ENCODE measurements around the gene FAM156A. TPM values are rescaled to one million over a fixed set of nuclear protein-coding genes. Genes with fewer than 3 reads are reported as not detected.
"Not testable (repeated sequence)": the region's sequence is repeated elsewhere in the genome, so short reads cannot be mapped to it uniquely, and the experiment has no call there.

Gene FAM156A, protein sequence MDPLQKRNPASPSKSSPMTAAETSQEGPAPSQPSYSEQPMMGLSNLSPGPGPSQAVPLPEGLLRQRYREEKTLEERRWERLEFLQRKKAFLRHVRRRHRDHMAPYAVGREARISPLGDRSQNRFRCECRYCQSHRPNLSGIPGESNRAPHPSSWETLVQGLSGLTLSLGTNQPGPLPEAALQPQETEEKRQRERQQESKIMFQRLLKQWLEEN
- total RNA-seq = 10 to 100 TPM; 17.0 to 22.4 (median 22.2) TPM
- long read RNA-seq, donor 1, partial matches to known transcripts = 3 of 15 reads
- long read RNA-seq, donor 1, other reads (novel, unspliced or antisense) = 6 of 15 reads
- long read RNA-seq, donor 2, partial matches to known transcripts = 0 of 5 reads
- long read RNA-seq, donor 2, other reads (novel, unspliced or antisense) = 3 of 5 reads

GRCh38 chrX:52958113-52958959, at the start of gene FAM156A:
TSS of gene FAM156A (minus strand) at chrX:52958518. CDS start at chrX:52948588, 9,930 bp downstream.
- H3K36me3 ChIP-seq (ENCODE audit: low read depth); H3K4me3 ChIP-seq; H3K9me3 ChIP-seq; H3K4me1 ChIP-seq (ENCODE audit: low read depth); intact Hi-C loops (cut with DNase I, micrococcal nuclease); DNase-seq: not testable (repeated sequence)
- ATAC-seq = peak; percentile 95

DNA sequence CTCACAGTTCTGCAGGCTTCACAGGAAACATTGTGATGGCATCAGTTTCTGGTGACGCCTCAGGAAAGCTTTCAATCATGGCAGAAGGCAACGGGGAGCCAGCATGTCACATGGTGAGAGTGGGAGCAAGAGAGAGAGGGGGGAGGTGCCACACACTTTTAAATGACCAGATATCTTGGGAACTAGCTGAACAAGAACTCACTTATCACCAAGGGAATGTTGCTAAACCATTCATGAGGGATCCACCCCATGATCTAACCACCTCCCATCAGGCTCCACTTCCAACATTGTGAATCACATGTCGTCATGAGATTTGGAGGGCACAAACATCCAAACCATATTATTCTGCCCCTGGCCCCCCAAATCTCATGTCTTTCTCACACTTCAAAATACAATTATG, 47.0 kb upstream of the FAM156A start:
- H3K36me3 ChIP-seq (ENCODE audit: low read depth) = no peaks in the 10 kb centered on the region
- no peak for ATAC-seq
- TF ChIP-seq, protein P1, sequence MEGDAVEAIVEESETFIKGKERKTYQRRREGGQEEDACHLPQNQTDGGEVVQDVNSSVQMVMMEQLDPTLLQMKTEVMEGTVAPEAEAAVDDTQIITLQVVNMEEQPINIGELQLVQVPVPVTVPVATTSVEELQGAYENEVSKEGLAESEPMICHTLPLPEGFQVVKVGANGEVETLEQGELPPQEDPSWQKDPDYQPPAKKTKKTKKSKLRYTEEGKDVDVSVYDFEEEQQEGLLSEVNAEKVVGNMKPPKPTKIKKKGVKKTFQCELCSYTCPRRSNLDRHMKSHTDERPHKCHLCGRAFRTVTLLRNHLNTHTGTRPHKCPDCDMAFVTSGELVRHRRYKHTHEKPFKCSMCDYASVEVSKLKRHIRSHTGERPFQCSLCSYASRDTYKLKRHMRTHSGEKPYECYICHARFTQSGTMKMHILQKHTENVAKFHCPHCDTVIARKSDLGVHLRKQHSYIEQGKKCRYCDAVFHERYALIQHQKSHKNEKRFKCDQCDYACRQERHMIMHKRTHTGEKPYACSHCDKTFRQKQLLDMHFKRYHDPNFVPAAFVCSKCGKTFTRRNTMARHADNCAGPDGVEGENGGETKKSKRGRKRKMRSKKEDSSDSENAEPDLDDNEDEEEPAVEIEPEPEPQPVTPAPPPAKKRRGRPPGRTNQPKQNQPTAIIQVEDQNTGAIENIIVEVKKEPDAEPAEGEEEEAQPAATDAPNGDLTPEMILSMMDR (IDR thresholded peaks at IDR 0.05) = no peak
- H3K9me3 ChIP-seq = no peaks in the 10 kb centered on the region
- H3K4me3 ChIP-seq = no peak overlapping the region
- no peak for DNase-seq
- intact Hi-C loops (cut with DNase I, micrococcal nuclease) = no loop called here
- H3K4me1 ChIP-seq (ENCODE audit: low read depth) = no peaks in the 10 kb centered on the region

DNA sequence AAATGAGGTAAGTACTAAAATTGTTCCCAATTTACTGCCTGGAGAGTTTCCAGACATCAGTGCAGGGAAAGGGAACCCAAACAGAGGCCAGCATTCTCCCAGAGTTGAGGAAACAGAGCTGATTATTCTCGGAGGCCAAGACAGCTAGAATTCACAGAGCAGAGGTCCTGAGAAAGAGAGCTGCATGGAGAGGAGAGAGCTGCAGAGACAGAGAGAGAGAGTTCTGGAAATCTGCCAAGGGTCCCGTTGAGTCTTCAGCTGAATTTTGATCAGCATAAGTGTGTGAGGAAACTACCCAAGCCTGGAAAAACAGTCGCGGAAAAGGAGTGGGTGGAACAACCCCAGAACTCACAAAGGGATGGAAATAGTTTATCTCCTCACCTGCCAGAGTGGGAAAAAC, 46.5 kb upstream of the FAM156A start:
- intact Hi-C loops (cut with DNase I, micrococcal nuclease) = no loop called here
- no peak for DNase-seq
- TF ChIP-seq, protein P1 (IDR thresholded peaks at IDR 0.05) = no peak
- no peak for ATAC-seq
- Histone ChIP-seq H3K4me3 (no peak overlapping the region), H3K36me3 (ENCODE audit: low read depth) (no peaks in the 10 kb centered on the region), H3K9me3 (no peaks in the 10 kb centered on the region), H3K4me1 (ENCODE audit: low read depth) (no peaks in the 10 kb centered on the region)

- no peaks in the 10 kb centered on the region for H3K9me3 ChIP-seq
- intact Hi-C loops (cut with DNase I, micrococcal nuclease) = no loop called here
- no peak for ATAC-seq
- H3K4me1 ChIP-seq (ENCODE audit: low read depth) = no peaks in the 10 kb centered on the region
- TF ChIP-seq, protein P1 (IDR thresholded peaks at IDR 0.05) = no peak
- DNase-seq = no peak
- H3K4me3 ChIP-seq = no peak overlapping the region
- H3K36me3 ChIP-seq (ENCODE audit: low read depth) = no peaks in the 10 kb centered on the region
Measured at GRCh38 chrX:53004038-53004437, 45.7 kb upstream of the FAM156A start.

GRCh38 chrX:53003111-53003510, 44.8 kb upstream of the FAM156A start:
- ATAC-seq = no peak
- Histone ChIP-seq H3K36me3 (ENCODE audit: low read depth) (no peaks in the 10 kb centered on the region), H3K4me1 (ENCODE audit: low read depth) (no peaks in the 10 kb centered on the region), H3K4me3 (no peak overlapping the region), H3K9me3 (no peaks in the 10 kb centered on the region)
- no peak for DNase-seq
- TF ChIP-seq, protein P1 (IDR thresholded peaks at IDR 0.05) = no peak
- intact Hi-C loops (cut with DNase I, micrococcal nuclease) = no loop called here

GRCh38 chrX:53001958-53002357, 43.6 kb upstream of the FAM156A start:
- ATAC-seq (no peak), DNase-seq (no peak)
- Histone ChIP-seq H3K4me1 (ENCODE audit: low read depth) (no peaks in the 10 kb centered on the region), H3K36me3 (ENCODE audit: low read depth) (no peaks in the 10 kb centered on the region), H3K9me3 (no peaks in the 10 kb centered on the region), H3K4me3 (no peak overlapping the region)
- TF ChIP-seq, protein P1 (IDR thresholded peaks at IDR 0.05) = no peak
- intact Hi-C loops (cut with DNase I, micrococcal nuclease) = no loop called here
